SK-N-SH (cell line): ENCODE results near the gene SLC3A2. TPM values are rescaled to one million over a fixed set of nuclear protein-coding genes. Genes with fewer than 3 reads are reported as not detected.

ENCODE experiments used
- CTCF ChIA-PET: fragments of 300-600, 350-600 bp; formaldehyde crosslinking; extraction: SDS; loops from one replicate; lab custom pipeline; 2021; lab: Yijun Ruan, JAX
- POLR2A ChIA-PET: fragments of 350-600 bp; sonication (Branson Sonifier 250); formaldehyde crosslinking; extraction: SDS; loops from one replicate; lab custom pipeline; 2020; ENCODE audit warnings: antibody characterized with exemption, inconsistent platforms; lab: Yijun Ruan, JAX
- DNase-seq: peaks from one replicate; pipeline ENCODE4 v3.0.0; 2012
- H2AFZ ChIP-seq: fragments of 200-600 bp; sonication (generic); 2 replicates; pipeline ENCODE4 v1.8.1; 2016; ENCODE audit warnings: antibody characterized with exemption, mild to moderate bottlenecking, low read depth
- H3F3A ChIP-seq: fragments of 200-600 bp; sonication (generic); replicated peaks from 2 replicates; pipeline ENCODE3; 2016; ENCODE audit warnings: antibody characterized with exemption, mild to moderate bottlenecking; ENCODE audit not compliant: insufficient read depth
- H3K27ac ChIP-seq, 2 experiments: fragments of 200-500 bp in 1 of 2; fragments of 200-600 bp in 1 of 2; sonication (Bioruptor generic) in 1 of 2; sonication (generic), shearing (Covaris generic) in 1 of 2; 2 replicates each; pipeline versions ENCODE4 v1.5.1 to v1.6.1; 2014 to 2016; ENCODE audit warnings: low read depth in 2 of 2, inconsistent platforms in 1 of 2, low read length in 1 of 2, mild to moderate bottlenecking in 1 of 2, mixed read lengths in 1 of 2
- H3K27me3 ChIP-seq: fragments of 200-600 bp; sonication (generic), shearing (Covaris generic); 2 replicates; pipeline ENCODE4 v1.6.1; 2016; ENCODE audit warnings: mixed run types; ENCODE audit not compliant: insufficient read depth
- H3K36me3 ChIP-seq, 2 experiments: fragments of 200-500 bp in 1 of 2; fragments of 200-600 bp in 1 of 2; sonication (Bioruptor generic) in 1 of 2; sonication (generic) in 1 of 2; replicated peaks in 1 of 2; 2 replicates each; pipeline versions ENCODE3 to v1.5.1; 2014 to 2016; ENCODE audit warnings: low read length in 1 of 2, mild to moderate bottlenecking in 1 of 2; ENCODE audit not compliant: insufficient read depth in 2 of 2, control insufficient read depth in 1 of 2
- H3K4me1 ChIP-seq, 2 experiments: fragments of 200-500 bp in 1 of 2; fragments of 200-600 bp in 1 of 2; sonication (Bioruptor generic) in 1 of 2; sonication (generic), shearing (Covaris generic) in 1 of 2; 2 replicates each; pipeline versions ENCODE4 v1.5.1 to v1.6.1; 2014 to 2016; ENCODE audit warnings: low read depth in 1 of 2, low read length in 1 of 2, mixed run types in 1 of 2; ENCODE audit not compliant: insufficient read depth in 2 of 2, control insufficient read depth in 1 of 2
- H3K4me2 ChIP-seq: fragments of 200-600 bp; sonication (generic), shearing (Covaris generic); 2 replicates; pipeline ENCODE4 v1.6.1; 2017; ENCODE audit warnings: mixed run types
- H3K4me3 ChIP-seq, 2 experiments: fragments of 200-500 bp in 1 of 2; fragments of 200-600 bp in 1 of 2; sonication (Bioruptor generic) in 1 of 2; sonication (generic), shearing (Covaris generic) in 1 of 2; 2 replicates each; pipeline versions ENCODE4 v1.5.1 to v1.8.1; 2014 to 2016; ENCODE audit warnings: low read depth in 2 of 2, inconsistent platforms in 1 of 2, low read length in 1 of 2, mild to moderate bottlenecking in 1 of 2, mixed read lengths in 1 of 2, moderate library complexity in 1 of 2
- H3K79me2 ChIP-seq: fragments of 200-600 bp; sonication (generic); 2 replicates; pipeline ENCODE4 v1.8.1; 2017; ENCODE audit warnings: mild to moderate bottlenecking; ENCODE audit not compliant: insufficient read depth
- H3K9ac ChIP-seq: fragments of 200-600 bp; sonication (generic); 2 replicates; pipeline ENCODE4 v1.6.1; 2017; ENCODE audit warnings: mixed run types
- H3K9me2 ChIP-seq: fragments of 200-600 bp; sonication (generic); 2 replicates; pipeline ENCODE4 v1.6.1; 2017; ENCODE audit warnings: mixed run types
- H3K9me3 ChIP-seq: fragments of 200-600 bp; sonication (generic); 2 replicates; pipeline ENCODE4 v1.6.1; 2017; ENCODE audit warnings: mixed run types, mild to moderate bottlenecking, moderate library complexity
- H4K20me1 ChIP-seq: fragments of 200-600 bp; sonication (generic); 2 replicates; pipeline ENCODE4 v1.6.1; 2017; ENCODE audit warnings: mild to moderate bottlenecking, mixed run types; ENCODE audit not compliant: insufficient read depth
- CHD2 ChIP-seq: fragments of 150-350 bp; IDR thresholded peaks from 2 replicates; pipeline ENCODE4 v1.6.1; 2018; ENCODE audit warnings: low read length; ENCODE audit not compliant: partially characterized antibody
- EP300 ChIP-seq, 2 experiments: IDR thresholded peaks; 2 replicates each; pipeline versions ENCODE4 v1.4.0 to v1.6.1; 2012; ENCODE audit warnings: borderline replicate concordance in 1 of 2, low read depth in 1 of 2, low read length in 1 of 2
- FOSL2 ChIP-seq: IDR thresholded peaks from 2 replicates; pipeline ENCODE4 v1.4.0; 2012; ENCODE audit warnings: low read depth, mild to moderate bottlenecking, moderate library complexity, borderline replicate concordance
- FOXM1 ChIP-seq: IDR thresholded peaks from 2 replicates; pipeline ENCODE4 v1.4.0; 2012; ENCODE audit warnings: low read depth, mild to moderate bottlenecking
- GABPA ChIP-seq: IDR thresholded peaks from 2 replicates; pipeline ENCODE4 v1.4.0; 2012; ENCODE audit warnings: low read depth, mild to moderate bottlenecking
- NFIC ChIP-seq: IDR thresholded peaks from 2 replicates; pipeline ENCODE4 v1.4.0; 2012; ENCODE audit warnings: borderline replicate concordance
- NRF1 ChIP-seq: IDR thresholded peaks from 2 replicates; pipeline ENCODE4 v1.6.1; 2012; ENCODE audit warnings: low read depth, mild to moderate bottlenecking, low read length
- POLR2AphosphoS5 ChIP-seq: IDR thresholded peaks from 2 replicates; pipeline ENCODE4 v1.6.1; 2012; ENCODE audit warnings: low read depth, low read length
- RAD21 ChIP-seq: IDR thresholded peaks from 2 replicates; pipeline ENCODE4 v1.6.1; 2012; ENCODE audit warnings: mild to moderate bottlenecking, low read length
- RCOR1 ChIP-seq: fragments of 150-350 bp; IDR thresholded peaks from 2 replicates; pipeline ENCODE4 v1.6.1; 2017; ENCODE audit warnings: antibody characterized with exemption, low read length
- RFX5 ChIP-seq: IDR thresholded peaks from 2 replicates; pipeline ENCODE4 v1.6.1; 2012; ENCODE audit warnings: mild to moderate bottlenecking, improper control_type of control experiment, low read length
- RXRA ChIP-seq: IDR thresholded peaks from 2 replicates; pipeline ENCODE4 v1.4.0; 2012; ENCODE audit warnings: low read depth, mild to moderate bottlenecking, borderline replicate concordance
- TCF12 ChIP-seq: IDR thresholded peaks from 2 replicates; pipeline ENCODE4 v1.4.0; 2012
- TEAD4 ChIP-seq: IDR thresholded peaks from 2 replicates; pipeline ENCODE4 v1.4.0; 2012; ENCODE audit warnings: mild to moderate bottlenecking, borderline replicate concordance; ENCODE audit not compliant: insufficient read depth
- WGBS: methylation state at CpG from one replicate; pipeline ENCODE4 v1.1.6; 2017; ENCODE audit warnings: low lambda C conversion rate; 5-methylcytosine and 5-hydroxymethylcytosine counted together
- polyA plus RNA-seq, 3 experiments: library from polyadenylated mRNA; depleted of rRNA; stranded (reverse); fragments of >200 nt; gene quantifications; 2 replicates each; pipeline ENCODE4 v1.2.3, GENCODE V29; 2012
- TF ChIP-seq, protein P1 (sequence below): IDR thresholded peaks from 2 replicates; pipeline ENCODE4; 2012
- TF ChIP-seq, protein P2 (sequence below): IDR thresholded peaks from 2 replicates; pipeline ENCODE4 v1.6.1; 2012; ENCODE audit warnings: mild to moderate bottlenecking, low read depth, low read length, moderate library complexity
- TF ChIP-seq, protein P3 (sequence below): IDR thresholded peaks from 2 replicates; pipeline ENCODE4 v1.4.0; 2012; ENCODE audit warnings: low read depth, borderline replicate concordance
- TF ChIP-seq, protein P4 (sequence below): IDR thresholded peaks from 2 replicates; pipeline ENCODE4 v1.4.0; 2012; ENCODE audit warnings: low read depth

SLC3A2 gene
- polyA plus RNA-seq, 1 of the 3 experiments (the other 2 are of a cell fraction), result 308 TPM

DNA sequence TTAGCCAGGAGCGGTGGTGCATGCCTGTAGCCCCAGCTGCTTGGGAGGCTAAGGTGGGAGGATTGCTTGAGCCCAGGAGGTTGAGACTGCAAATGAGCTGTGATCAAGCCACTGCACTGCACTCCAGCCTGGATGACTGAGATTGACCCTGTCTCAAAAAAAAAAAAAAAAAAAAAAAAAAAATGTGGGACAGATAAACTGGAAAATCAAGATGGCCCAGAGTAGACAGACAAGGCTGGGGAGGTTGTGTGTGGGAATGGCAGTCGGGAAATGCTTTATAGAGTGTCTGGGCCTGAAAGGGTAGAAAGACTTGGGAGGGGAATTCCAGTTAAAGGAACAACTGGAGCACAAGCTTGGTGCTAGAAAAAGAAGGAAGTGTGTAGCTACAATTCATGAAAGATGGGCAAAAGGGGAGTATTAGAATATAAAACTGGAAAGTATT, 23.1 kb upstream of the SLC3A2 start:
- Histone ChIP-seq H3K9me3 (no peaks in the 10 kb centered on the region), H3K27me3 (no peaks in the 10 kb centered on the region), H3K79me2 (peaks cover 54% of the 10 kb centered on the region), H3F3A (peaks cover 30% of the 10 kb centered on the region), H3K4me1 (peaks cover 18% of the 10 kb centered on the region in 2 experiments; a peak in 3 of 4 replicates), H2AFZ (no peak overlapping the region), H3K9ac (no peak overlapping the region), H3K27ac (no peak overlapping the region), H3K4me3 (no peak overlapping the region), H3K36me3 (peaks cover 24 to 26% of the 10 kb centered on the region in 2 experiments), H3K9me2 (no peaks in the 10 kb centered on the region), H4K20me1 (peaks cover 27% of the 10 kb centered on the region), H3K4me2 (0 out of 2 replicates have a peak overlapping the region, but pooled peaks have one; percentile 84)
- POLR2A ChIA-PET, result interaction anchor here (0.6 to 9.4 kb wide), 4 partner anchors 17 to 212 kb away, joined by 3 to 146 read pairs (median 10); partner anchors contain the start of genes NXF1, SLC3A2 and WDR74
- WGBS, result 66% methylated on average over 2 of the region's 2 CpGs
- CTCF ChIA-PET, result interaction anchor here (5.2 kb wide), 1 partner anchor 72 kb away, joined by 46 read pairs; the partner anchor contains the start of gene TMEM179B
- DNase-seq, result no peak
- TF ChIP-seq, protein P1, sequence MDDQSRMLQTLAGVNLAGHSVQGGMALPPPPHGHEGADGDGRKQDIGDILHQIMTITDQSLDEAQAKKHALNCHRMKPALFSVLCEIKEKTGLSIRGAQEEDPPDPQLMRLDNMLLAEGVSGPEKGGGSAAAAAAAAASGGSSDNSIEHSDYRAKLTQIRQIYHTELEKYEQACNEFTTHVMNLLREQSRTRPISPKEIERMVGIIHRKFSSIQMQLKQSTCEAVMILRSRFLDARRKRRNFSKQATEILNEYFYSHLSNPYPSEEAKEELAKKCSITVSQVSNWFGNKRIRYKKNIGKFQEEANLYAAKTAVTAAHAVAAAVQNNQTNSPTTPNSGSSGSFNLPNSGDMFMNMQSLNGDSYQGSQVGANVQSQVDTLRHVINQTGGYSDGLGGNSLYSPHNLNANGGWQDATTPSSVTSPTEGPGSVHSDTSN, result no peak
- no peak for TF ChIP-seq RAD21
- no peak for TF ChIP-seq RFX5
- TF ChIP-seq TEAD4, result no peak
- no peak for TF ChIP-seq TCF12
- TF ChIP-seq GABPA, result no peak
- TF ChIP-seq, protein P2, sequence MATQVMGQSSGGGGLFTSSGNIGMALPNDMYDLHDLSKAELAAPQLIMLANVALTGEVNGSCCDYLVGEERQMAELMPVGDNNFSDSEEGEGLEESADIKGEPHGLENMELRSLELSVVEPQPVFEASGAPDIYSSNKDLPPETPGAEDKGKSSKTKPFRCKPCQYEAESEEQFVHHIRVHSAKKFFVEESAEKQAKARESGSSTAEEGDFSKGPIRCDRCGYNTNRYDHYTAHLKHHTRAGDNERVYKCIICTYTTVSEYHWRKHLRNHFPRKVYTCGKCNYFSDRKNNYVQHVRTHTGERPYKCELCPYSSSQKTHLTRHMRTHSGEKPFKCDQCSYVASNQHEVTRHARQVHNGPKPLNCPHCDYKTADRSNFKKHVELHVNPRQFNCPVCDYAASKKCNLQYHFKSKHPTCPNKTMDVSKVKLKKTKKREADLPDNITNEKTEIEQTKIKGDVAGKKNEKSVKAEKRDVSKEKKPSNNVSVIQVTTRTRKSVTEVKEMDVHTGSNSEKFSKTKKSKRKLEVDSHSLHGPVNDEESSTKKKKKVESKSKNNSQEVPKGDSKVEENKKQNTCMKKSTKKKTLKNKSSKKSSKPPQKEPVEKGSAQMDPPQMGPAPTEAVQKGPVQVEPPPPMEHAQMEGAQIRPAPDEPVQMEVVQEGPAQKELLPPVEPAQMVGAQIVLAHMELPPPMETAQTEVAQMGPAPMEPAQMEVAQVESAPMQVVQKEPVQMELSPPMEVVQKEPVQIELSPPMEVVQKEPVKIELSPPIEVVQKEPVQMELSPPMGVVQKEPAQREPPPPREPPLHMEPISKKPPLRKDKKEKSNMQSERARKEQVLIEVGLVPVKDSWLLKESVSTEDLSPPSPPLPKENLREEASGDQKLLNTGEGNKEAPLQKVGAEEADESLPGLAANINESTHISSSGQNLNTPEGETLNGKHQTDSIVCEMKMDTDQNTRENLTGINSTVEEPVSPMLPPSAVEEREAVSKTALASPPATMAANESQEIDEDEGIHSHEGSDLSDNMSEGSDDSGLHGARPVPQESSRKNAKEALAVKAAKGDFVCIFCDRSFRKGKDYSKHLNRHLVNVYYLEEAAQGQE, result no peak
- no peak for TF ChIP-seq NRF1
- no peak for TF ChIP-seq FOXM1
- TF ChIP-seq NFIC, result no peak
- no peak for TF ChIP-seq FOSL2
- TF ChIP-seq RCOR1, result no peak
- TF ChIP-seq POLR2AphosphoS5, result no peak
- TF ChIP-seq, protein P3, sequence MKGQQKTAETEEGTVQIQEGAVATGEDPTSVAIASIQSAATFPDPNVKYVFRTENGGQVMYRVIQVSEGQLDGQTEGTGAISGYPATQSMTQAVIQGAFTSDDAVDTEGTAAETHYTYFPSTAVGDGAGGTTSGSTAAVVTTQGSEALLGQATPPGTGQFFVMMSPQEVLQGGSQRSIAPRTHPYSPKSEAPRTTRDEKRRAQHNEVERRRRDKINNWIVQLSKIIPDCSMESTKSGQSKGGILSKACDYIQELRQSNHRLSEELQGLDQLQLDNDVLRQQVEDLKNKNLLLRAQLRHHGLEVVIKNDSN, result no peak
- no peak for TF ChIP-seq CHD2
- TF ChIP-seq EP300 (IDR thresholded peaks at IDR 0.05; ENCODE audit: borderline replicate concordance in 1 of 2, low read depth in 1 of 2, low read length in 1 of 2), result no peak
- TF ChIP-seq, protein P4, sequence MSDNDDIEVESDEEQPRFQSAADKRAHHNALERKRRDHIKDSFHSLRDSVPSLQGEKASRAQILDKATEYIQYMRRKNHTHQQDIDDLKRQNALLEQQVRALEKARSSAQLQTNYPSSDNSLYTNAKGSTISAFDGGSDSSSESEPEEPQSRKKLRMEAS, result no peak
- no peak for TF ChIP-seq RXRA
